HG02610 (cell line): ENCODE measurements around the gene CCDC85A.

Source experiments
- ATAC-seq: cut with Tn5 transposase; IDR thresholded peaks from one replicate; pipeline ENCODE4 v1.9.1; 2021; ENCODE audit warnings: mild to moderate bottlenecking, moderate library complexity; ENCODE audit not compliant: unreplicated experiment

Gene CCDC85A

DNA sequence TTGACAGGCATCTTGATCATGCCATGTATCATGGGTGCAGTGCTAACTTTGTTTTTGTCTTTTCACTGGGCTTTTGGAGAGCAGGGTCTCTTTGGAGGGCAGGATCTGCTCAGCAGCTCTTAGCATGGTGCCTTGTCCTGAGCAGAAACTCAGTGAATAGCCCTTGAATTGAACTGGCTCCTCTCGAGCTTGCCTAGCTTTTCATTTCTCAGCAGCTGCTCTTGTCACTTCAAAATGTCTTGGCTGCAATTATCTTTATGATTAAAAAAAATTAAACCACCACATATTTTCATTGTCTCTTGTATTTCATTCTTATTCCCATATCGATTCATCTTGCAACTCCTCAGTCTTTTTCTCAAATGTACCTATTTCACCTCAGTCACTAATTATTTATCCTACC is 50.5 kb downstream of the CCDC85A start:
- no peak for ATAC-seq

DNA sequence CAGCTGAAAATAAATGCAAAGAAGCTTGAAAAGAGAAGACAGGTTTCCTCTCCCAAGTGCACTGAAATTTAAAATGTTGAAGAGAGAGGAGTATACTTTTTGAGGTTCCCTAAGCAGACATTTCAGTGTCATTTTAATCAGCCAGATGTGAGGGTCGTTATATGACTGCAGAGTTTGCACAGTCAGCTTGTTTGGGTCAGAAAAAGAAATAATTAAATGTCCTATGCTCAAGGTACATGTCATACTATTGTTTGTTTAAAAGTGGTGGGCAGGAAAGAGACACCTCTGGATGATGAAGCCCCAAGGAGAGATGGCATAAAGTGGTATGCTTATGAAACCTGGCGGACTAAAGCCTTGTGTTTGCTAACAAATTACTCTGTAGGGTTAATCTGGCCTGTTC is 55.2 kb downstream of the CCDC85A start:
- ATAC-seq: no peak

- no peak for ATAC-seq
These were observed 55.6 kb downstream of the CCDC85A start for GRCh38 chr2:56239437-56239836.

GRCh38 chr2:56240210-56240609 is 56.4 kb downstream of the CCDC85A start:
- no peak for ATAC-seq

DNA sequence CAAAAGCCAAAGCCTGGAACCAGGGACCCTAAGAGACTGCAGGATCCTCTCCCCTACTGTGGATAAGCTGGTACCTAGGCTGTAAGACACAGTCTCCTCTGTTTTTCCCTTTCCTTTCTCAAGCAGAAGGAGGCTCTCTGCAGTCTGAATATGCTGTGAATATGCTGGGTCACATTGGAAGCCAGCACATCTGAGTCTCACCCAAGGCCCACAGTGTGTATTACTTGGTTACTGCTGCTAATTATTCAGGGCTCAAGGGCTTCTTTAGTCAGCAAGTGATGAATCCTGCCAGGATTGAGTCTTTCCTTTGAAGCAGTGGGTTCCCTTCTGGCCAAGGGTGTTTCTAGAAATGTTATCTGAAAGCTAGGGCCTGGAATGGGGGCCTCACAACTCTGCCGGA is 60.7 kb downstream of the CCDC85A start:
- ATAC-seq: no peak

DNA sequence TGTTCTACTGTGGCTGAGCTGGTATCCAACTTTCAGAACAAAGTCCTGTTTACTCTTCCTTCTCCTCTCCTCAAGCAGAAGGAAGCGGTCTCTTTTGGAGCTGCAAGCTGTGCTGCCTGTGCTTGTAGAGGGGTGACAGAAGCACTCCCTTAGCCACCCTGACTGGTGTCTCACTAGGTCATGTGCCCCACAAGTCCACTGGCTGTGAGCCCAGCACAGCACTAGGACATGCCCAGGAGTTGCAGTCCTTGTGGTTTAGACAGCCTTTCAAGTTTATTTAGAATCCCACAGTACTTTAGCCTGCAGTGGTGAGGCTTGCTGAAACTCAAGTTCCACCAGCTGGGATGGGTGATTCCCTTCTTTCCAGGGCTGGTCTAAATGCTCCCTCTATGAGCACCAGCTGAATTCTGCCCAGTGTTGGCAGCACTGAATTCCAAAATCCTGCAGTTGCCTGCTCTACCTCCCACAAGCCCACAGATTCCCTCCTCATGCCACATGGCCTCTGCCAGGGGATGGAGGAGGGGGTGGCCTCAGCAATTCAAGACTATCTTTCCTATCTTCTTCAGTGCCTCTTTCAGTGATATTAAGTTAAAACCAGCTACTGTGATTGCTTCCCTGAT is 61.2 kb downstream of the CCDC85A start:
- no peak for ATAC-seq

DNA sequence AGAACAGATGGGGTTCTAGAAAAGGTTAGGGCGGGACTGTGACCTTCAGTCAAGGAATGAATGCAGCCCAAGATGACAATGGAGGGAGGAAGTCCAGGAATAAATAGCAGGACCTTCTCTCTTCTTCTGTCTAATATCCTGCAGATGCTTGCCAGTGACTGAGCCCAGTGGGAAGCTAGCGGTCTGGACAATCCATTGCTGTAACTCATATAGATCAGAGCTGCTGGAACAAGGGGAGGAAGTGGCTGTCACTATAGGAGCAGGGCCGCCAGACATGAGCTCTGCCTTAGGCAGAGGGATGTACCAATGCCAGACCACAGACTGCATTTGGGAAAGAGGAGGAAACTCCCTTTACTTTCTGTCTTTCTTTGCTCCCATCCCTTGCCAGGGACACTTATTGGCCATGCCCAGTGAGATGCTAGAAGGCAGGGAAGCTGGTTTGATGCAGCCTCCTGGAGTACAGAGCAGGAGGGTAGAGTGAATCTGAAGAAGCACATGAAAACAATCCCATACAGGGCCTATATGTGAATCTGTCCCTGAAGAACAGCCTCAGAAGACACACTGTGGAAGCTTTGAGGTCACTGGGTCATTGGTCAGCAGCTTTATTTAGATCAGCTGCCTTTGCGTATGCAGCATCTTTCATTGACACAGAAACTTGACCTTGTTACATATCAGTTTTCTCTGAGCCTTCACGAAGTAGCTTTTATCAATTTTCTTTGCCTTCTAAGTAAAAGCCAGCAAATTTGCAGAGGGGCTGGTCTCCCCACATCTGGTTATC is 65.4 kb downstream of the CCDC85A start:
- no peak for ATAC-seq

- no peak for ATAC-seq
These were observed 66.5 kb downstream of the CCDC85A start for GRCh38 chr2:56250153-56250729.

DNA sequence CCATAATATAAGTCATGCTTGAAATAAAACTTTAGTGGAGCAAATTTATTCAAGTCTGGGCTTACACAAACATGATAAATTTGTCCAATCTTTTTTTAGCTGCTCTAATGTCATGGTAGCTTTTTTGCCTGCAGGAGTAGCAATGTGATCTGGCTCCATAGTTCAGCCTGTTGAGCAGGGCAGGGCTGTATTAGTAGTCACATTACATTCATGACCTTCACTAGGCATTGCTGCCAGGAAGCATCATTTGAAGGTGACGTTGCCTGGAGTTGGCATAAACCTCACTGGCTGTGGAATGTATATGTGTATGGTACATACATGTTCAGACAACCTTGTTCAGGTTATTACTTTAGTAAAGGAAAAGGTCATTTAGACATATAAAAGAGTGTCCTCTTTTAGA is 76.6 kb downstream of the CCDC85A start:
- ATAC-seq: no peak

DNA sequence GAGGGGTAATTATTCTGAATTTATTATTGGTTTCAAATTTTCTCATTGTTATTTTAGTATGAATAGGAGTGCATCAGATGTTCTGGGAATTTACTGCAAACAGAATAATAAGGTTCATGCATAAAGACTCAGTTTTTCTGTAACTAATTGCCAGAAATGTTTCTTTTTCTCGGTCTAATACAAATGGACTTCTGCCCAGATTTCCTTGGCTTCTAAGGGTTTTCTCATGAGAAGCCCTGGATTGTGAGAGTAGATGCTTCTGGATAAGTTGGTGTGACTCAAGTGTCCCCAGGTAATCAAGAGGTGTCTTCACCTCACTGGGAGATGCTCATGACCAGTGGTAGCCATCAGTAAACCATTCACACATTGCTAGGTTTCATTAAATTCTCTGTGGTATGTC is 78.5 kb downstream of the CCDC85A start:
- no peak for ATAC-seq

GRCh38 chr2:56263876-56264275 is 80.1 kb downstream of the CCDC85A start:
- no peak for ATAC-seq

DNA sequence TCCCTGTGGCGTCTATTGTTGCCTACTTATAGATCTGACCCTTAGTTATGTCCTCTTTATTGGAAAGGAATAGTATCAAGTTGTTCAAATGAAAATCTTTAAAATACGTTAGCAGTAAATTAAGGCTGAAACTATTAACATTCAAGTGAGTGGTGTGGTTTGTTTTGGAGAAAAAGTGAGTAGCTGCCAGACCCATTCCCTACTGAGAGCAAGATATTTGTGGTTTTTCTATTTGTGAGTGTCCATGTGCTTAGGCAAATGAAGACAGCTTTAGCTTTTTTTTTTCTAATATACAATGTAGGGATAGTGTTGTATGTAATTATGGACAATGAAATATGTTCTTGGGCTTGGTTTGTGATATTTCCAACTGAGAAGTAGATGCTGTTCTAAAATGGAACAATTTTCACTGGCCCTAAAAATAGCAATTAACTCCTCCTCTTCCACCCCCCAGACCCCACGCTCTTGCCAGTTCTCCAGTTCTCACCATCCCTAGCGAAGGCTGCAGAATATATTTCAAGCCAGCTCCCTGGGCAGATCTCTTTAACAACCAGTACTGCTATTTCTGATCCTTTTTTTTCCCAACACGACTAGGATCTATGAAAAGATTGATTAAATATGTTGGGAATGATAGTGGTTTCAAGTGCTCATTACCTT is 83.1 kb downstream of the CCDC85A start:
- no peak for ATAC-seq

DNA sequence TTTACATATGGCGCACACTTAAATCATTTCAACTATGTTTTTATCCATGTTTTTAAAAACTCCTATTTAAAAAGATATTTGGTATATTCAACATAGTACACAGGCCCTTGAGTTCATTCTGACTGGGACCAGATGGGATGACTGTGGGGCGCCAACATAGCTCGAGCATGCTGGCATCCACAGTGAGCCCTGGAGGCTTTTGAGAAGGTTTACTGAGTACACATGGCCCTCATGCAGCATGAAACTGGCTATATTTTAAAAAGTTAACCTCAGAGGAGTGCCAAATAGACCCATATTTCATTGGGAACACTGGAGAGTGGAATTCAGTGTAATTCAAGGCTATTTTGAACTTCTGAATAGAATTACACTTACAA is 83.6 kb downstream of the CCDC85A start:
- no peak for ATAC-seq

DNA sequence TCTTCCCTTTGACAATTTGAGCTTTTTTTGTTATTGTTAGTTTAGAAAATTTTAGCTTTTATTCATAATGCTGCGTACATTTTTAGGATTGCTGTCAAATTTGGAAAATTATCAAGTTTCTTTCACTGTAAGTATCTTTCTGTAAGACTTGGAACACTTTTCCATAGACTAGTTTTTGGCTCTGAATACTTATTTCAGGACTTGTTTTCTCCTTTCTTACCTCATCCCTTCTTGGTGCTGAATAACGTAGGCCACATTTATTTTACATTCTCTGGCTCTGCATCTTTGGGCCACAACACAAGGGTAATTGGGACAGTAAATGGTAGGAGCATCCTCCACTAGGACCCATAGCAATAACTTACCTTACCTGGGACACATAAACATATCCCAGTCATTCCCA is 85.1 kb downstream of the CCDC85A start:
- no peak for ATAC-seq

GRCh38 chr2:56271275-56271674 is 87.5 kb downstream of the CCDC85A start:
- ATAC-seq: no peak

- ATAC-seq: no peak
These were observed 101.4 kb downstream of the CCDC85A start for GRCh38 chr2:56285224-56285623.

DNA sequence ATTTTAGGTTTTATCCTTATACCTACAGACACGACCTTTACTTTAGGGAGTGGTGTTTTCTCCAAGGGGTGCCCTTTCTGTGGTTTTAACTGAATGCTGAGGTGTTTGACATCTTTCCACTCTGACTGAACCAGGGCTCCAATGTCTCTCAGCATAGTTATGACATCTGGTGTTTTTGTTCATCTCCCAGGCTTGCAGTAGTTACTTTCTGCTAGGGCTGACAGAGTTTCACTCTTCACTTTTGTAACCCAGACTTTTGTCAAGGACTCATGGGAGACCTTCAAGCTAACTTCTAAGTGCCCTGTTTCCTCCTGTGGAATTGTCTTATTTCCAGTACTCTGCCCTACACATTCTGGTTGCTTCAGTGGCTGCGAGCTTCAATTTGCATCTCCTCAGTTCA is 103.1 kb downstream of the CCDC85A start:
- no peak for ATAC-seq

GRCh38 chr2:56287508-56287907 is 103.7 kb downstream of the CCDC85A start:
- no peak for ATAC-seq

DNA sequence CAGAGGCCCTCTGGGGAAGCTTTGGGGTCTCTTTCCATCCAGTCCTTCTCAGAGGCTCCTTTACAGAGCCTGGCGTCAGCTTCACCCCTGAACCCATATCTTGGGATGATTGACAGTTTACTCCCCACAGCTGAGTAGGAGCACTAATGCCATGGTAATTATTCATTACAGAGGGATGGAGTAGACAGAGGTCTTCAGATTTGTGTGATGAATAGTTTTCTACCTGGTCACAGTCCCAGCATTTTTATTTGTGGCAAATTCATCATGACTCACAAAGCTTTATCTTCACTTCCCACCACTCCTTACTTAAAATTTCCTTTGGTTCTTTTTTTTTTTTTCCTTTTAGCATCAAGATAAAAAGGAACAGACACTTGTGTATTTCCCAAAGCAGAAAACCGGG is 104.2 kb downstream of the CCDC85A start:
- ATAC-seq: no peak

DNA sequence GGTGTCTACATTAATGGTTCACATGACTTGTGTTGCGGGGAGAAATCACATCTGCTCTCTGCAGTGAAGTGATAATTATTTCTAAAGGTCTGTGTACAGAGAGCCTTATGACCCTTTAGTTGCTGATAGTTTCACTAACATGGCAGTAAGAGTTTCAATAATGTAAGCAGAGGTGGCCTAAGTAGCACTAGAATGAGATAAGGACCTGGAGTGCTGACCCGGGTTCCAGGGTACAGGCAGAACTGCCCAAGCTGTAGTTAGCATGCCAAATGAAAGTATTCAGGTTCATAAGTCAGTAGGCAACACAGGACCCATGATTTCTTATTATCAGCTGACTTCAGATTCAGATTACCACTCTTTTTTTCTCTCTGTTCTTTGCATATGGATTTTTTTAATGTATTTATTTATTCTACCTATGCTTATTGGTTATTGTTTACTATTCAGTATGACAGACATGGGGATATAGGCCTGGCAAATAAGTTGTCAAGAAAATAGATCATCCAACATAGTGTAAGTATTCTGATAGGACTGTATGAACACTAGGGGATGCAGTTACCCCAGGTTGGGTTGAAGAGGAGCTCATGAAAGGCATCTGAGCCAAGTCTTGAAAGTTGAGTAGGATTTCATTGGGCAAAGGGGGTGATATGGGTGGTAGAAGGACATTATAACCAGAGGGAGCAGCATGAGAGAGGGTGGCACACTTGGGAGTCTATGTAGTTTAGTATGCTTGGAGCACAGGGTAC is 105.2 kb downstream of the CCDC85A start:
- no peak for ATAC-seq

DNA sequence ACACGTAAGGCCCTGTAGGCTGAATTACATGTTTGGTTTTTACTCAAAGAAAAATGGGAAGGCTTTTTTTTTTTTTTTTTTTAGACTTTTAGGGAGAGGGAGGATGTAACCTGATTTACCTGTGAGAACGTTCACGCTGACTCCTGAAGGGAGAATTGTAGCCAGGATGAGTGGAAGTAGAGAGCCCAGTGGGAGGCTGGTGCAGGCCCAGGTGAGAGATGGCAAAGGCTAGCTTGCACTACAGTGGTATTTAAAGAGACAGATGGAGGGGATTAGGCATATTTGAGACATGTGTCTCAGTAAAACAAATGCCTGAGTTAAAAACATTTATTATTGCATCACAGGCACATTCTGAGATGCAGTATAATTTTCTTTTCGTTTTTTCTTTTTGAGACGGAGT is 107.9 kb downstream of the CCDC85A start:
- no peak for ATAC-seq
